GM21825 (cell line): ENCODE results near the gene PGR.
"Not testable (repeated sequence)": the region's sequence is repeated elsewhere in the genome, so short reads cannot be mapped to it uniquely, and the experiment has no call there.

ENCODE experiments used
- ATAC-seq: cut with Tn5 transposase; IDR thresholded peaks from one replicate; pipeline ENCODE4 v1.9.1; 2021; ENCODE audit warnings: mild to moderate bottlenecking, moderate library complexity; ENCODE audit not compliant: unreplicated experiment

The PGR gene

DNA sequence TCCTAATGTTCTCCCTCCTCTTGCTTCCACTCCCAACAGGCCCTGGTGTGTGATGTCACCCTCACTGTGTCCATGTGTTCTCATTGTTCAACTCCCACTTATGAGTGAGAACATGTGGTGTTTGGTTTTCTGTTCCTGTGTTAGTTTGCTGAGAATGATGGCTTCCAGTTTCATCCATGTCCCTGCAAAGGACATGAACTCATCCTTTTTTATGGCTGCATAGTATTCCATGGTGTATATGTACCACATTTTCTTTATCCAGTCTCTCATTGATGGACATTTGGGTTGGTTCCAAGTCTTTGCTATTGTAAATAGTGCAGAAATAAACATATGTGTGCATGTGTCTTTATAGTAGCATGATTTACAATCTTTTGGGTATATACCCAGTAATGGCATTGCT, 115.9 kb downstream of the PGR start:
- ATAC-seq: not testable (repeated sequence)

DNA sequence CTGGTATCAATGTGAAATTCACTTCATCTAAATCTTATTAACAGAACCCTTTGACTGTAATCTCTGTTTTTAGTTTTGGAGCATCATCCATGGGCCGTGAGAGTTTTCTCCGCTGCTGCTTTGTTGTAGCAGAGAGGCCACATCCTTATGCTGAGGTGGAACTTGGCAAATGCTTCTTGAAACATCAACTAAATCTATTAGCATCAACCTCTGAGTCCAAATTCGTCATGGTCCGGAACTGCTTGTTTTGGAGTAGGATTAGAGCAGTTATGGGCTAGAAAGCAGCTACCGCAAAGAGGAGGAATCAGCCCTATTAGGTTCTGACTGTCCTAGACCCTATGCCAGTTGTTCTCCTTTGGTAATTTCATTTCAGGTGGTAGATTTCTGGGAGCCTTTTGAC, 117.7 kb downstream of the PGR start:
- no peak for ATAC-seq

DNA sequence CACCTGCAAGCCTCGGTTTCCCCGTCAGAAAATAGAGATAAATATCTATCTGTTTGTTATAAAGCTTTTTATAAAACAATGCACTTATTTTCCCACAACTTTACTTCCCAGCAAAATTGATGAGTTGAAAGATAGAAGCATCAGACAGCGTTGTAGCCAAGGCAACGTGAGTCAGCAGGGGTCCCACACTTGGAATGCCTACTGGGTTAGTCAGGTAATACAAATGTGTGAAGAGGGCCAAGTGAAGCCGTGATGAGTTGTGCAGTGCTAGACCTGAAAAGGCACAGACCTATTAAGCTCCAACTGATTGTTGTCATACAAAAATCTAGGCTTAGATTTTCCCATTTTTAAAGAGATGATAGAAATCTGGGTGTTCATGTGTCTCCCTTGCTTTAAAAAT, 118.7 kb downstream of the PGR start:
- ATAC-seq: no peak

DNA sequence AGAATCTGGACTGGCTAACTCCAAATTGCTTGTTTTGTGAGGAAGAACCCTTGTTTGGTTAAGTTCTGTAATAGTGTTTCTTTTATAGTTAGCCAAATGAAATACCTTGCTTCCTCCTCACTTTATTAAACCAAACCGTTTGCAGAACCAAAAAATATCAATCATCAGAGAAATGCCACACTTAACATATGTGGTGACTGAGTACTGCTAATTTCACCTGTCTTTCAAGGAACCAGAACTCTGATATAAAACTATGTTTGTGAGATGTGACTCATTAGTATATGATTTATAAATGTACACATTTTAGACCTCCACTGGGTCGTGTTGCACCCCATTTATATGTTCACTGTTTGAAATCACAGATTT, 119.9 kb downstream of the PGR start:
- ATAC-seq: no peak

DNA sequence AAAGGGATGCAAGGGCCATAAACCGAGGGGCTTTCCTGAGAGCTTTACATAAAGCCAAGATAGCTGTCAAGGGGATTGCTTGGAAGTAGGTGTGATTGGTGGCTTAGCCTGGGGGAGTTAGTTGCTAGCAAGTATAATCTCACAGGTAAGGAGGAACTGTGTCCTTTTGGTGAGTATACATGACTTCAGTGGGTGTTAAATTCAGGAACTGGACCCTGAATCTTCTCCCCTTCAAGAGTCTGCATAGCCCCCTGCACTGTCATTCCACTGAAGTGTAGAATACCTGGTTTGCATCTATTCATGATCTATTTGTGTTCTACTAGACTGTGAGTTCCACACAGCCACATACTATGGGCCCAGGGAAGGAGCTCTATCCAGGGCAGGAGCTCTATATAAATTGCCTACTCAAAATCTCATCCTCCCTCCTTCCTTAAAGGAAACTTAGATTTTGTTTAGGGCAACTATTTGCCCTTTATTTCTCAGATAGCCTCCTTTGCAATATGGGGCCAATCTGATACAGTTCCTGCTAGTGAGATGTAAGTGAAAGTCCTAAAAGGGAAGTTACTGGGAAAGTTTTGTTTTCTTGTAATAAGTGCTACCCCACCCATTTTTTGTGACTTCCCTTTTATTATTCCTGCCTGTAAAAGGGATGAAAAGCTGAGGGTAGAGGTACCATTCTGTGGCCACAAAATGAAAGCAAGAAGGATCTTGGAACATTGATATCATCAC, 120.5 kb downstream of the PGR start:
- ATAC-seq: no peak

DNA sequence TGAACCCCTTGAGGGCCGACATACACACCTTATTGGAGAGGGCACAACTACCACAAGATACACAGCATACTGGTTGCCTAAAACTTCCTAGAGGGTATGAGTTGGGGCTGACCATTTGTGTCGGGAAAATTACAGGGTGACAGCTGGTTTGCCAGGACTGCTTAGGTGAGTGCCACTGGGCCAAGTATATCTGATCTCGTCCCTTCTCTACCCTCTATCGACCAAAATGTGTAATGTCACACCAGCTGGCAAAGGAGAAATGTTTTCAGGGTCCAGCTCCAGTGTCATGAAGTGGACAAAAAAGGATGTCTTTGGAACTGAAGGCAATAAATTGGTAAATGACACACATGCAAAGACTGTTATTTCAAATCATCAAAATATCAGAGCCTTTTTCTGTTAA, 126.1 kb downstream of the PGR start:
- no peak for ATAC-seq

DNA sequence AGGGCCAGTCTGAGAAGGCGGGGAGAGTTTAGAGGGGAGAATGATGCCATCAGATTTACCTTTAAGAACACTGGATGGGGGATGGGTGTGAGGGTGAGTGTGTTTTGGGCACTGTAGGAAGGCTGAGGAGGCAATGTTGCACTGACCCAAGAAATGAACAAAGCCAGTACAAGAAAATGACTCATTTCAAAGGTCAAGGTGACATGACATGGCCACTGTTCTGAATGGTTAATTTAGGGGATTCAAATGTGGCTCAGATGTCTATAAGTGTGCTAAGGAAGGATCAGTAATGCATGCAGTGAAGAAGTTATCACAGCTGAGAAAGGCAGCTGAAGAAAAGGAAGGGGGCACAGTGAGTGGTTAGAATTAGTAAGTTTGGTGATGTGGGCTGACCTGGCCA, 129.9 kb downstream of the PGR start:
- no peak for ATAC-seq

DNA sequence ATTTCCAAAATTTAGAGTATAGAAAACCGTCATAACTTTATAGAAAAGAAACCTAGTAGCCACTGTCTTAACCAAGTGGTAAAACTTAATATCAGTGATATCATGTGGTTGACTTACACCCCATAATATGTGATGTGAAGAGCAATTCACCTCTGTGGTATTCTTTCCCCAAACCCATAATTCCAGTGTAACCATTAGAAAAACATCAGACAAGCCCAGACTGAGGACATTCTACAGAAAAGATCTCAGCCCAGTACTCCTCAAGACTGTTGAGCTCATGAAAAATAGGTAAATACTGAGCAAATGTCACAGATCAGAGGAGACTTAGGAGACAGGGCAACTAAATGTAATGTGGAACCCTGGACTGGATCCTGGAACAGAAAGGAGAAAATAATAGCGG, 134.6 kb downstream of the PGR start:
- no peak for ATAC-seq

DNA sequence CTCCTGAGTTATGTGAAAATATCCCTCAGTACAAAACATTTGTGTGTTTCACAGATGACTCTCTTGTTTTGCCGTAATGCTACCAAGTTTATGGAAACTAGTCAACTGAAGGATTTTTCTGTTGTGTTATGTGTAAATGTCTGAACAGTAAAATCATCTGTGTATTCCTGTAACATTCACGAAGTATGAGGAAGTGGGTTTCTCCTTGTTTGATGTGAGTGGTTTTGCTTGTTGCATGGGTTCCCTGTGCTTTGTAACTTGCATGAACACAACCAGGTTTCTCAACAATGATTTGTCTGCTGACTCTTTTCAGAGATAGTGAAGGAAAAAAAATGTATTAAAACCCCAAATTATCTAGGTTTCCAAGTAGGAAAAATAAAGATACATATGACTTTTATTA, 138.1 kb downstream of the PGR start:
- ATAC-seq: no peak

DNA sequence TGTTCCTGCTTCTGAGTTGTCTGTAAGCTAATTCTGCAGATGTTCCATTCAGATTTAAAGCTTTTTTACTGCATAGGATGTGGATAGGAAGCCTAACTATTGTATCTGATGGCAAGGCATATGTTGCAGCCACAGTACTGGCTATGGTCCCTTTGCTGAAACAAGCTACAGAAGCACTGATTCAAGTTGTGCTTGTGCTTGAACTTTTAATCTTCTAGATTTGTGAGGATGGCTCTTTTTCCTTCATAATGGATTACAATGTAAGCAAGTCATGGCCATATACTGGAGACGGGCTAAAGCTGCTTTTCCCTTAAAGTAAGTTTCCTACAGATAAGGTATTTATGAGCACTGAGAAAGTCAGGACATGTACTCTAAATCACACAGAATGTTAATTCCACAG, 138.7 kb downstream of the PGR start:
- ATAC-seq: no peak

DNA sequence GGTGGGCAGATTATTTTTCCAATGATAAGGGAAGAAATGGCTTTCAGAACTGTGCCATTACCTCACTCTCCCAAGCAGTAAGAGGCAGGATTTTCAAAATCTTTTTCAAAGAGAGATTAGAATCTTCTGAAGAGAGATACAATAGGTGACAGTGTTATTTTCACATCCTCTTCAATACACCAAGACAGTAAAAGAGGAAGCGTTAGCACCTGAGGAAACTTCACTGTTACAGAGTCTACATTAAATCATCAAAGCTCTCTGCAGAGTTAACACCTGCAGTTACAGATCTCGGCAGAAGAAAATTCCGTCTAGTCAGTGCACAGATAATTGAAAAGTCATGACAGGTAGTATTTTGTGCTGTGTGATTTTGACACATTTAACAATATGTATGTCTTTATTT, 144.9 kb downstream of the PGR start:
- peak; percentile 59 for ATAC-seq

DNA sequence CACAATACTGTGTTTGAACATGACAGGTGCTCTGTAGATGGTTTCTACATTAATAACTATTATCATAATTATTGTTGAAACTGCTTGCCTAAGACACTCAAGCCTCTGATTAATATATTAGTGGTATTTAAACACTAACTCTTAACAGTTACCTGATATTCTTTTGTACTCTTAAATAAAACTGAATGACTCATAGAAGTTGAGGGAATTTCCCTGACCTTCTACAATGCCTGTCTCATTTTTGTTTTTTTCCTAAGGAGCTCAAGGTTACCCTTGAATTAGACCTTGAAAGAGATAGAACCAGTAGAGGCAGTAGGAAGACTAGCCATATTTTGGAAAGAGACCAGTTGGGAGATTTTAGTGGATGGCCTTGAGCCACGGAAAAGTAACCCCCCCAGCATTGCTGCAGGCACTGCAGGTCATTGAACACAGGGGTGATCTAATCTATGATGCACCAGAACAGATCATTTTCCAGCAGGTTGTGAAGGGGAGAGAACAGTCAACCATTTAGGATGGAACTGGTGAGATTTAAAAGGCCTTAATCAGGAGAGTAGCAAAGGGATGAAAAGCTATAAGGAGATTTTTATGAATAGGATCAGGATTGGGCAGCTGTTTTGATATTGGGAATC, 148.3 kb downstream of the PGR start:
- ATAC-seq: no peak

DNA sequence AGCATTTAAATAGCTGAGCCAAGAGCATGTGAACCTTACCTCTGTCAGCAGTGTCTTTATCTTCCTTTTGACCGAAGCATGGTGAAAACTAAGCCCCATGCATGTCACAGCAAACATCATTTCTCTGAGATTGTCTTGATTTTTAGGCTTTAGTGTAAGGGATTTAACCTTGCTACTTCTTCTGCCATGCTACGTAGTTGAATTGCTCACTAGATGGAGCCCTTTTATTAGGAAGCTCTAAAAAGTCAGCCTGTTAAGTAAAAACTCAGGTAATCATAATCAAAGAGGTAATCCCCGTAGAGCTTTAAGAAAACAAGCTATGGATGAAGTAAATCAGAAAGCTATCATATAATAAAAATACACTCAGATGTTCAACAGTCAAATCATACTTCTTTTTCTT, 149.5 kb downstream of the PGR start:
- no peak for ATAC-seq
